ENCODE data around the gene HOXD9.

DNA sequence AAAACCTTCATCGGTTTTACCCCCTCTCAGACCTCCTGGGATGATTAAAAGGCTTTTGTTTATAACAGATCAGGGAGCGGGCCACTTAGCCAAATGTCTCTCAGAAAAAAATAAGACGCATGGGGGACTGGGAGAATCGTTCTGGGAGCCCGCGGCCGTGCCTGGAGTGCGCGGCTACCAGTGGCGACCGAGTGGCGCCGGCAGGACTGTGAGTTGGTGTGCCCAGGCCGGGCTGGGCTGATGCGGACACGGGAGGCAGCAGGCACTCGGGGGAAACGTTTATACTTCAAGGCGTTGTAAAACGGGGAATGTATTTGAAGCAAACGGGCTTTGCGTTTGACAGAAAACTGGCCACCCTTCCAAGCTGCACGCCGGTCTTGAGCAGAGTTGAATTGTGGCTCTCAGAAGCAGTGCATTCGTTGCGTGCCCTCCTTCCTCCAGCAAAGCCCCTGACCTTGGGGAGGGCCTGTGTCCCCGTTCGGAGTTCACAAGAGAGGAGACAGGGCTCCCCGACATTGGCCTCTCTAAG lies 10.6 kb upstream of the HOXD9 start:
- no peak for TF ChIP-seq CTCF (IDR thresholded peaks at IDR 0.05)
- TF ChIP-seq POLR2A (IDR thresholded peaks at IDR 0.05): no peak

Measured in body of pancreas (tissue), 4 donors.